ENCODE data around the gene GLI3. TPM values are rescaled to one million over a fixed set of nuclear protein-coding genes. Genes with fewer than 3 reads are reported as not detected.

The GLI3 gene
- total RNA-seq, 1 donor from 2014 or later, result 25.5 TPM

DNA sequence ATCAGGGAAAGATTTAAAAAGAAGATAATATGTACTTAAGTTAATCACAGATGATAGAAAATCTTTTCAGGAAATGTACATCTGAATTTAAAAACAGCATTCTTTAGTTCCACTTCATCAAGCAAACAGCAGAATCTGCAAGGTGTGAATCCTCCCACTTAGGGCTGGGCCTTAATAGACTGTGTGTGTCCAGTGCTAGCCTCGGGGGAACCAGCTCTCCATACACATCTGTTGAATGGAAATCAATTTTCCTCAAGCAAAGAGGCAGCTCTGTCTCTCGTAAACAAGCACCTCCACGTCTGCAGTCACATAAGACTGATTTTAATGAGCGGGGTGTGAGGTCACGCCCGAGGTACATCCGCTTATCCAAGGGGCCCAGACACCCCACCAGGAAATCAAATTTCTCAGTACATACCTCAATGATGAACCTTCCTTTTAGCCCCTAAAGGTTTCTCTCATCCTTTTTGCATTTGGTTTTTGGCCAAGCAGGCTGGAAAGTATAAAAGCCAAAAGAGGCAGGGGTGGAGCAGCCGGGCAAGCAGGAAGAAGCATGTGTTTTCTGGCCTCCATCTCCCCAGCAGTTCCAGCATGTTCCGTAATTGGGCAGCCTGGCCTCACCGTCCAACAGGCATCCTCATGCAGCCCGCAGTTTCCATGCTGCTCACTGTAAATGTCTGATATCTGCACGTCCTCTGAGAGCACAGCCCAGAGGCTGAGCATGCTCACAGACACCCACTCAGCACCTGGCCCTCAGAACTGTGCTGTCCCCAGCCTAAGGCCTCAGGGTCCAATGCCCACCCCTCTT, 131.3 kb downstream of the GLI3 start:
- DNase-seq (ENCODE audit: low spot score), result no peak

DNA sequence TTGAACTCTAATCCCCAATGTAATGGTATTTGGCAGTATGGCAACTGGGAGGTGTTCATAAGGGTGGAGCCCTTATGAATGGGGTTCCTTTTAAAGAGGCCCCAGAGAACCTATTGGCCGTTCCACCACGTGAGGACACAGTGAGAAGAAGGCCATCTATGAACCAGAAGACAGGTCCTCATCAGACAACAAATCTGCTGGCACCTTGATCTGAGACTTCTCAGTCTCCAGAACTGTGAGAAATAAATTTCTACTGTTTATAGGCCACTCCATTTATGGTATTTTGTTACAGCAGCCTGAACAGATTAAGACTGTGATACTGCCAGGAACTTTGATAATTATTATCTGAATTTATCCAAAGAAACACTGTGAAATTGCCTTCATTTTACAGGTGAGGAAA, 132.3 kb downstream of the GLI3 start:
- DNase-seq (ENCODE audit: low spot score), result no peak

DNA sequence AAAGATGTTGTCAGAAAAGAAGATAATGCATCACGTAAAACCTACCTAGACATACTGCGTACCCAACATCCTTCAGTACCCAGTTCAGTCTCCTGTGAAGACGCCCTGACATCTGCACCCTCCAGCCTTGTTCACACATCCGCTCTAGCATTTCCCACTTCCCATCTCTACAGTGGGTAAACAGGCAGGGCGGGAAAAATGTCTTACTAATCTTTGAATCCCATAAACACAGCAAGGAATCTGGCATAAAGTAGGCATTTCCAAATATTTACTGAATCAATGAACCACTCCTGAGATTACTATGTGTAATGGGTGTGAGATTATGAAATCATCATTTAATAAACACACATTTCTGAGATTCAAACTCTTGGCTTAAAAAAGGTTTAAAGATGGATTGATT, 132.8 kb downstream of the GLI3 start:
- no peak for DNase-seq (ENCODE audit: low spot score)

DNA sequence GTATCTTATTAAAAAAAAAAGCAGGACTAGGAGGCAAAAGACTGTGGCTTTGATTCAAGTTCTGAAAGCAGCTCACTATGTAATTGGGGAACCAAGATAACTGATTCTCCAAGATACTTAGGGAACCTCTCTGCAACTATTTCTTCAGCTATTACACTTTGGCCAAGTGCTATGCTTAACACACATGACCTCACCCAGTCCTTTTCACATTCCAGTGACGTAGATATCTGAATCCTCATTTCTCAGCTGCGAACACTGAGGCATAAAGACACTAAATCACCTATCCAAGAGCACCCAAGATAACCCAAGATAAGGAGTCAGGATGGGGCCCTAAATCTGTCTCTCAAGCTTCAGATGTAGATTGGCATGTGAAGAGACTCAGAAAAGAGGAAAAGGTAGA, 133.6 kb downstream of the GLI3 start:
- DNase-seq (ENCODE audit: low spot score), result no peak

DNA sequence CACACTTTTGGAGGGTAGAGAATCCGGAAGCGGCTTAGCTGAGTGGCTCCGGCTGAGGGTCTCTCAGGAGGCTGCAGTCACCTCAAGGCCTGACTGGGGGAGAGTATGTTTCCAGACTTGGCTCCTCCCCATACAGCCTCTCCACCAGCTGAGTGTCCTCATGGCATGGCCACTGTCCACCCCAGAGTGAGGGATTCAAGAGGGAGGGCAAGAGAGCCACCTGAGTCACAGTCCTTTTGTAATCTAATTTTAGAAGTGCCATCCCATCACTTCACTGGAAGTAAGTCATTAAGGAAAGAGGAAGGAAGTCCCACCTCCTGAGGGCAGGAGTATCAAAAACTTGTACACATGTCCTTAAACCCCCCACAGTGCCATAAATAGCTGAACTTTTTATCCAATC, 134.0 kb downstream of the GLI3 start:
- no peak for DNase-seq (ENCODE audit: low spot score)

DNA sequence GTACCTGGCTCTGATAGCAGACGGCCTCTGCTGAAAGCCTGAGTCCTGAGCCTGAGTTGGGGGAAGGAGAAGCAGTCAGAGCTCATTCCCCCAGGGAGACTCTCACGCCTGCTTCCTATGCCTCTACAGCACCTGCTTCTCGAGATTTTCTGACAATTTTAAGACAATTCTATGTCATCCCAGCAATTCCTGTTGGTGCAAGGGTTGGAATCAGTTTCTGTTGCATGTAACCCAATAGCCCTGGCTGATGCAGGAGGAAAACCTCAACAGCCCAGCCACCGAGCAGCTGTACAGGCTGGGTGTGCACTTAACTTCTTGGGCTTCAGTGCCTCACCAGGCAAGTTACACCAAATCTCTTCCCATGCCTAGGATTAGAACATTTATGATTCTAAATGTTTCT, 134.7 kb downstream of the GLI3 start:
- no peak for DNase-seq (ENCODE audit: low spot score)

DNA sequence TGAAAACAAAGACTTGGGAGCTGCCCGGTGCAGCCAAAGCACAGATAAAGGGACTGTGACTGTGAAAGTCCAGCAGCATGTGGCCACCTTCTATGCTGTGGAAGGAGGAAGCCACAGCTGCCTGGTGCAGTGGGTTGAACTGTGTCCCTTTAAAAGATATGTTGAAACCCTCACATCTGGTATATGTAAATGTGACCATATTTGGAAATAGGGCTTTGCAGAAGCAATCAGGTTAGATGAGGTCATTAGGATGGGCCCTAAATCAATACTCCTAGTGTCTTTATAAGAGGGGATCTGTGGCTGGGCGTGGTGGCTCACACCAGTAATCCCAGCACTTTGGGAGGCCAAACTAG, 136.9 kb downstream of the GLI3 start:
- no peak for DNase-seq (ENCODE audit: low spot score)

DNA sequence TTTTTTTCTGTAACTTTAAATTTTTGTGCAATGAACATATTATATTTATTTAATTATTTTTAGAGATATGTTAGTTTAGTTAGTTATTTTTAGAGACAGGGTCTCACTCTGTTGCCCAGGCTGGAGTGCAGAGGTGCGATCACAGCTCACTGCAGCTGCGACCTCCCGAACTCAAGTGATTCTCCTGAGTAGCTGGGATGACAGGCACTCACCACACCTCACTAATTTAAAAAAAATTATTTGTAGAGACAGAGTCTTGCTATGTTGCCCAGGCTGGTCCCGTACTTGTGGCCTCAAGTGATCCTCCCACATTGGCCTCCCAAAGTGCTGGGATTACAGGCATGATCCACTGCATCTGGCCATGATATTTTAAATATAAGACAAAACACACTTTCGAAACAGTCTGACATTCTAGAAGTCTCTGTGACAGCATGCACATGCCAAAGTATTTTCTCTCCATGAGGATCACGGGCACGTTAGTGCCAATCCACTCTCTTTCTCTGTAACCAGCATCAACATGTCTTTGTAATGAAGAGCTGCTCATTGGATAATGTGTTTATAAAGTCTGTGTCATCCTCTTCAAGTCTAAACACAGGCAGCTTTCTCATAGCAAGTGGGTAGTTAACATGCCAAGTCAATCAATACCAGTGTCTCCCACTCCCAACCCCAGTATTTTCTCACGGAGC, 137.4 kb downstream of the GLI3 start:
- no peak for DNase-seq (ENCODE audit: low spot score)

DNA sequence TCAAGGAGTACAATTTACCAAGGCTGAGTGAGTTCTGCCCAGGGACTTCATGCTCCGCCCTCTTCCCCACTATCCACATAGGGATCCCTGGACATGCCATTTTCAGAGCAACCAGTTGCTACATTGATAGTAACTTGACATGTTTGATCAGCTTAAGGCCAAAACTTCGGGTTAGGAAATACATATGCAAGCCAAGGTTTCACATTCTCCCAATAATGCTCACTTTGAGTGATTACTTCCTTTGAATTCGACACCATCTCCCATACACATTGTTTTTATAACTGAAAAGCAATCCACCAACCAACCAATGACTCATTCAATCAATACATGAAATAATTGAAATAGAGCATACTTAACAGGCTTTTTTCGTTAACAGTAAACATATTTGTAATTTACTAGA, 137.9 kb downstream of the GLI3 start:
- no peak for DNase-seq (ENCODE audit: low spot score)

DNA sequence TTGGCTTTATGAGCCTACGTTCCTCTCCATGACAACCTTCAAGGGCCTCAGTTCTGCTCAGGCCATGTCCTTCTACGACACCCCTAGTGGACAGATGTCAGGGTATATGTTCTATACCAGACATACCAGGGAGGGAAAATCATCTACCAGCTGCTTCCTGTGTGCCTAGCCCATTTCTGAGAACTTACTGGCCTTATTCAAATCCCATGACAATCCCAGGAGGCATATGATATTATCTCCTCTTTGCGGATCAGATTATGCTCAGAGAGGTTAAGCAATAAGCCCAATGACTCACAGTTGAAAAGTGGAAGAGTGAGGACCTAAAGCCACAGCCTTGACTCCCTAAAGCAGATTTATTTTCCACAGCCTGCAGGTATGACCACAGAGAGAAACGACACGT, 139.3 kb downstream of the GLI3 start:
- DNase-seq (ENCODE audit: low spot score), result no peak

DNA sequence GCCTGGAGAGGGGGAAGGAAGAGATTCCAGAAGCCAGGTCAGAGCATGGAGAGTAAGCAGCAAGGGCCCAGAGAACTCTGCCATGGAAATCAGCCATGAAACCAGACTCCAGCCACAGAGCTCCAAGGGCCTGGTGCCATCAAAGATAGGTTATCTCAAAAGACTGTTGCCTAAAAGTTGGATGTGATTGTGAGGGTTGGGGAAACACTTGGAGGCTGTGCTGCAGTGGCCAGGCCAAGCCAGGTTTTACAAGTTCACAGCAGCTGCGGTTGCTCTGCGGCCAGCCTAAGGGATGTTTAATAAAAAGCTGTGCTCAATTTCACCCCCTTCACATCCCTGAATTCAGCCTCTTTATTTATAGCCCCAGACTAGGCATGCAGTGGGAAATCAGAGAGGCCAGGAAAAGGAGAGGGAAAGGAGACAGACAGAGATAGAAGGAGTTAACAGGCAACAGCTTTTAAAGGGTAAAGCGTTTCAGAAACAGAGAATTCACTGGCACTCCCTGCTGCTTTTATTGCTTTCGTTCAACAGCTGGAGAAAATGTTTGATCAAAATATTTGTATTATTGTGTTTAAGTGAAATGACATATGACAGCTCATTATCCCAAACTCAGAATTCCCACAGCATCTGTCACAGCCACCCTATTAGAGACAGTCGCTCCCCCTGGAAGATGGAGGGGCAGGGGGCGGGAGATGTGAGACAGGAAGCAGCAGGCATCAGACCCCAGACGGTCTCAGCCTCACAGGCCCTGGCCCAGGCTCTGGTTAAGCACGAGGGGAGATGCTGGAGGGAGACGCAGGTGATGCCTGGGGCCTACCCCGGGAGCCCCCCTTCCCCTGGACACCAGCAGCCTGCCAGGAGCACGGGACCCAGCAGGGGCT, 140.1 kb downstream of the GLI3 start:
- no peak for DNase-seq (ENCODE audit: low spot score)

DNA sequence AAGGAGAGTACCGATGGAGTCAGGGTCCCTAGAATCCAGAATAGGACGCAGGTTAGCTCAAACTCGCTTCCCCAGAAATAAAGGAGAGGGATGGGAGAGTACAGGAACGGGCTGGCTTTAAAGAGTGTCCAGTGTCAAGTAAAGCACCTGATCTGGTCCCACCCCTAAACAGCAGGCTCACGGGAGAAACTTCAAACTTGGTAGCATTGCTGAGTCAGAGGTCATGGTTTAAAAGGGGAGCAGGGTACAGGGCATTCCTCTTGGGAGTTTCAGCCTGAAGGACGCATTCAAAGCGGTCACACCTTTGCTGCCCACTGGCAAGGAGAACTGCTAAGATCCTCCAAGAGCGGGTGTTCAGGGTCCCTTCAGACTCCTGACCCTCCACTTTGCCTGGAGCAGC, 140.7 kb downstream of the GLI3 start:
- DNase-seq (ENCODE audit: low spot score), result no peak

DNA sequence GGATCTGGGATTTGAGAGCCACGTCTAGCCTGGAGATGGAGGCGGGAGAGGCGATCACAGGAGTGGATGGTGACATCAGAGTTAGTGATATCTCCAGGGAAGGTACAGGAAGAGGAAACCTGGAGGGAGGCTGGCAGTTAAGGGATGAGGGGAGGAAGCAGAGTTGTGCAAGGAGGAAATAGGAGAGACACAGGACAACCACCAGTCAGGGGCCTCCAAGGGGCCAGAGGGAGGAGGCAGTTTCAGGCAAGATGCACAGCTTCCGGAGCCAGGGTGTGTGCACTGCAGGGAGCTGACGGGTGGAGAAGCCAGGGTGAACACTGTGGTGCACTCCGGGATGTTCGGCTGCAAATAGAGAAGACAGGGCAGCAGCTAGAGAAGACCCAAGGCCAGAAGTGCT, 141.2 kb downstream of the GLI3 start:
- no peak for DNase-seq (ENCODE audit: low spot score)

DNA sequence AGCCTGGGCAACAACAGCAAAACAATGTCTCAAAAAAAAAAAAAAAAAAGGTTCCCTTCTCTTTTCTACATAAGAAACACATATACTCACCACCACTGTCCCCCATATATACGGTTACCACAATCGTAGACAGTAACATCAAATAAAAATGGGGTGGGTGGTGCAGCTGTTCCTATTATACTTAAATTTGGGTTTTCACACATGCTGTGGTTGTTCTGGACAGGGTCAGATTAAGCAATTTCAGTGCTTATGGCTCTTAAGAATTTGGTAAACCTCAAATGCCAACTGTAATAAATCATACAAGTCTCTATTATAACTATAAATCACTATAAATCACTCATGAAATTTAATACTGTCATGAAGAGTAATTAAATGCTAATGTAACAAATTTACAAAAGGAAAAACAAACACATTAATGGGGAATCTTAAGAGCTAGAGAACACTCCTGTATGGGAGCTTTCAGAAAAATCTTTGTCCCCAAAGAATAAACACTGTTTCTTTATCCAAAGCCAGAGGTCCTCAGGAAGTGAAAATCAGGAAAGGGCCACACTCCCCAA, 143.6 kb downstream of the GLI3 start:
- DNase-seq (ENCODE audit: low spot score), result no peak

DNA sequence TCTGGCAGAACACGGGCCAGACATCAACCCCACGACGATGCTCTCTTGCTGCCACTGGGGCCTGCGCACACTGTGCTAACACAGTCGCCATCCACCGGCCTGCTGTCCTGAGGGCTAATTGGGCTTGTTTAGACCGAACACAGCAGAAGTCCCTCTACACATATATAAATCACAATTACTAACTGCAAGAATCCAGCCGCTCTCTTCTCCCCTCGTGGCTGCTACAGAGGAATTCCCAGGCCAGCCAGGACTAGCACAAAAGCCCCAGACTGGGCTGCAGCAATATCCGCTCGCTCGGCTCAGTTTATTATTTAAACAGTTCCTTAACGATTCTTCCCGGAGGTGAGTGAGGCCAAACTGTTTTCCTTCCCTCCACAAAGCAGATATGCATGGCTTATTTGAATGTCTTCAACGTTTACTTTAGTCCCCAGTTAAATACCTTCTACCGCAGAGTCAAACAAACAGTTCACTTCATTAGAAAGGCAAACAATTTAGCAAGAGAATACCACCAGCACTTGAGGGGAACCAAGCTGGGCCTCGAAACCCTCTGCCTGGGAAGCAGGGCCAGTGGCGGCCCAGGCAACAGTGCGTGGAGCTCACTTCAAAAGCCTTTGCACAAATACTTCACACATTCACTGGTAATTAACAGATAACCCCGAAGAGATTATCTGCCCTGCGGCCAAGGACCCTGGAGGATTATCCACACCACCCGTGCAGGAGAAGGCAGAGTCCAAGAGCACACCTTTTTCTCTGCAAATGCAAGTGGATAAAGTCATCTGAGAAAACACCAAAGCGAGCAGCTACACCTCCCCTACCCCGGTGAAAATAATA, 145.3 kb downstream of the GLI3 start:
- no peak for DNase-seq (ENCODE audit: low spot score)

DNA sequence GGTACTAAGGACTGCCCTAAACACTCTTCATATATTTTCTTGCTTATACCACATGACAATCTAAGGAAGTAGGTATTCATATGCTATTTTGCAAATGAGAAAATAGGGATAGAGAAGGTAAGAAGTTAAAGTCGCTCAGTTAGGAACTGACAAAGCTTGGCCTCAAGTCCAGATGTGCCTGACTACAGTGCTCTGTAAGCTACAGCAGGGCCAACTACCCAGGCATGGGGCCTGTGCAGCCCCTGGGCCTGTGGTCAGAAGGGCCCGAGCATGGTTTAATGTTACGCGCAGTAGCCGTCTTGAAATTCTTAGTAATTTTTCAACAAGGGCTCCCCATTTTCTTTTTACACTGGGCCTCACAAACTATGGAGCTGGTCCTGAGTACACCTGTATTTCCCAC, 146.2 kb downstream of the GLI3 start:
- no peak for DNase-seq (ENCODE audit: low spot score)

DNA sequence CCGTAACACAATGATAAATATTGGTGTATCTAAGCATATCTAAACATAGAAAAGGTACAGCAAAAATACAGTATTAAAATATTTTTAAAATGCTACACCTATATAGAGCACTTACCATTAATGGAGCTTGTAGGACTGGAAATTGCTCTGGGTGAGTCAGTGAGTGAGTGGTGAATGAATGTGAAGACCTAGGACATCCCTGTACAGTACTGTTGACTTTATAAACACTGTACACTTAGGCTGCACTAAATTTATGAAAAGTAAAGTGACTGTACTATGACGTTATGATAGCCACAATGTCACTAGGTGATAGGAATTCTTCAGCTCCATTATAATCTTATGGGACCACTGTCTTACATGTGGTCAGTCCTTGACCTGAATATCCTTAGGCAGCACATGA, 147.0 kb downstream of the GLI3 start:
- DNase-seq (ENCODE audit: low spot score), result no peak

DNA sequence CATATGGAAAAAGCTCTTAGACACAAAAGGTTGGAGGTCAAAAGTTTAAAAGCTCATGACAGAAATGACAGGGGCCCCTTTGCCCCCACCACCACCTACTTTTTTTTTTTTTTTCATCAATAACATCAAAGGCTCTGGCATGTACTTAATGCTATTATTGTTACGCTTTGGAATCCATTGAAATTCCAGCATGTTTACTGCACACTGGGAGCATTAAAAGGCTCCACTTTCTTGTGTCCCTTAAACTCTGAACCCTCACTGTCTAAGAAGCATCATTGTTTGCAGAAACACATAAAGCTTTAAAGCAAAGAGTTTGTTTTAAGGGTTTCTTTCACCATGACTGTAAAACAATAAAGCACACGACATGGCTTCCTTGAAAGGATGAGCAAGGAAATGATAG, 149.4 kb downstream of the GLI3 start:
- no peak for DNase-seq (ENCODE audit: low spot score)

DNA sequence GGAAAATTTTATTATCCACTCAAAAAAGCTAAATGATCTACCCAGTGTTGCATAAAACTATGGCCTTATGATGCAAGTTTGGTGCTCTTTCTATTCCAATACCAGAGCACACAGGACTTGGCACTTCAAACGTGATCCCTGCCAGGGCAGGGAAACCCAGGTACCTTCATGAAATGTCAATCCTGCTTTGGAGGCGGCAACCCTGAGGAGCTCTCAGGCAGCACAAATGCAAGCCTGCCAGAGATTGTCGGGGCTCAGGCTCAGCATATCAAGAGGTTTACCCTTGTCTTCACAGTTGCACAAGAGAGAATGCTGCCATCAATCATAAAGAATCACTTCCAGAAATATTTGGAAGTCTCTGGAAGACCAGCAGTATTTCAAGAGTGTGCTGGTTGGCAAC, 151.5 kb downstream of the GLI3 start:
- DNase-seq (ENCODE audit: low spot score), result no peak

DNA sequence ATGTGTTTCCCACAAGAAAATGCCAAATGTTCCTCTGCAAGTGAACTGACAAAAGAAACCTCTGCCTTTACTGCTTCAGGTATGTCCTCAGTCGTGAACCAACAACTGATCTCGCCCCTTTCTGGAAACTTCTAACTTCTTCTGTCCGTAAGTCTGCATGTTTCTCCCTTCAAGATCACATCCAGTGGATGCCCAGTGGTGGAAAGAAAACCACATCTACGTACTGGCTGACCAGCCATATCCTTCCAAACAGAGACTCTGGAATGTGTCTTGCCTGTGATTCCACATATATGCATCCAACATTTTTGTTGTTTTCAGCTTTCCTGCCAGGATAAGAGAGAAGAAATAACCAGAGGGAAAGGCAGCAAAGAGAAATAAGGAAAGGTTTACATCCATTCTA, 152.7 kb downstream of the GLI3 start:
- no peak for DNase-seq (ENCODE audit: low spot score)

DNA sequence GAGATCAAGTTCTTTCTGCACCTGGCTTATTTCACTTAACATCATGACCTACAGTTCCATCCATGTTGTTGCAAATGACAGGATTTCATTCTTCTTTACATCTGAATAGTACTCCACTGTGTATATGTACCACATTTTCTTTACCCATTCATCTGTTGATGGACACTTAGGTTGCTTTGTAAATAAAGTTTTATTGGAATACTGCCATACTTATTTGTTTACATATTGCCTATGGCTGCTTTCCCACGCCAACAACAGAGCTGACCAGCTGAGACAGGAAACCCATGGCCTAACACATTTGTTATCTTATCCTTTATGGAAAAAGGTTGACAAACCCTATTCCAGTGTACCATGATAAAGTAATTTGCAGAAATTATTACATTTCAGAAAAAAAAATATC, 153.7 kb downstream of the GLI3 start:
- DNase-seq (ENCODE audit: low spot score), result no peak
